HG03439 (cell line): ENCODE results near the gene TOX3.

Experiments
- ATAC-seq: cut with Tn5 transposase; IDR thresholded peaks from one replicate; pipeline ENCODE4 v1.9.1; 2021; ENCODE audit warnings: mild to moderate bottlenecking, moderate library complexity; ENCODE audit not compliant: unreplicated experiment

The TOX3 gene

DNA sequence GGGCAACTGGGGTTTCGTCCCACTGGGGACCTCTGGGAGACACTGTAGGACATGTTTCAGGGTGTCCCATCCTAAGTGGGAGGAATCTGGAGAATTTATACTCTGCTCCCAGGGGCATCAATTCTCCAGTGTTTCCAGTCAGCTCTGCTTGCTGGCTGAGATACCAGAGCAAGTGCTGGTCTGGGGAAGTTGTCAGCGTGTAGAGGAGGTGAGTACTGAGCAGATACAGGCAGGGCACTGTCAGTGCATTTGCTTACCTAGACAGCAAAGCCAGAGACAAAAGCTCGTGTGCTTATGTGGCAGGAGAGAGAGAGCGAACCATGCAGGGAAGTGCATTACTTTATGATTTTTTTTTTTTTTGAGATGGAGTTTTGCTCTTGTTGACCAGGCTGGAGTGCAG is 20.2 kb upstream of the TOX3 start:
- no peak for ATAC-seq

DNA sequence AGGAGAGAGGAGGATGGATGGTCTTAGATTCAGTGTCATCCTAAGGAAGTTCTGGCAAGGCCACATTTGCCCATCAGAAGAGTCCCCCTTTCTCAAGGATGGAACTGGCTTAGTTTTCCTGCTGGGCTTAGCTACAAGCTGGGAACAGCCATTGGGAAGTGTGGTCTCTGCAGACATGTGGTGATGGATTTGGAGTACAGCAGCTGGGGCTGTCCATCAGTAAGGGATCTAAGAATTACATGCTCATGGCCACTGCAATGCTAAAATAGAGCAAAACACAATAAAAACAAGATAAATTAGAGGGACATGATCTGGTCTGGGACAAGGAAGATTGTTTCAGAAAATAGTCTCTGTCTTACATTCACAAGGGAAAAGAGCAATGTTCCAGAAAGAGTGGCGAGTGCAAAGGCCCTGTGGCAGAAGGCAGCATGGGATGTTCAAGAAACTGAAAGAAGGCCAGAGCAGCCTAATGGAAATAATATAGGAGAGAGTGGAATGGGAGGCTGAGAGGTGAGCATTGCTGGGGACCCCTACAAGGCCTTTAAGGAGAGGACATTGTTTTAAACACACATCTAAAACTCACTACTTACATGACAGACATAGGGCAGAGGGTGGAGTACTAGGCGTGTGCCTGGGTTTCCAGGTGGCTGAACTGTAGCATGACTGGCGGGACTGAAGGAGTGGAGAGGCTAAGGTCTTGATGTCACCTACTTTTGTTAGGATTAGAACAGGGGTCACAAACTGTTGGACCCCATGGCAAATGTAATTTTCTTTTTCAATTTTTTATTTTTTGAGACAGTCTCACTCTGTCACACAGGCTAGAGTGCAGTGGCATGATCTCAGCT is 17.0 kb upstream of the TOX3 start:
- no peak for ATAC-seq

DNA sequence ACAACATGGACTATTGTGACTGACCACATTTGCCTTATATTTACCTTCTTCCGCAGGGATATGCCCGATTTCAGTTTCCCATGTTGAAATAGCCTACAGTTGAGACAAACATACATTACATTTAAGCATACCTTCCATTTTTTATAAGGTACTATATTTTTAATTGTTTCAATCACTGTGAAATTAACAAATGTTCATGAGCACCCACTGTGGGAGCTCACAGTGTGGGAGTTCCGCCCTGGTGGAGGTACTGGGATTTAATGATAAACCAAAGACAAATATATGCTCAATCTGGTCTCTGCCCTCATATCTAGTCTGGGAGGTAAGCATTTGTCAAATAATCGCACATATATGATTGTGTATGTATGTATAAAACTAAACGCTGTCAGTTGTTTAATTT is 15.8 kb upstream of the TOX3 start:
- ATAC-seq: no peak

DNA sequence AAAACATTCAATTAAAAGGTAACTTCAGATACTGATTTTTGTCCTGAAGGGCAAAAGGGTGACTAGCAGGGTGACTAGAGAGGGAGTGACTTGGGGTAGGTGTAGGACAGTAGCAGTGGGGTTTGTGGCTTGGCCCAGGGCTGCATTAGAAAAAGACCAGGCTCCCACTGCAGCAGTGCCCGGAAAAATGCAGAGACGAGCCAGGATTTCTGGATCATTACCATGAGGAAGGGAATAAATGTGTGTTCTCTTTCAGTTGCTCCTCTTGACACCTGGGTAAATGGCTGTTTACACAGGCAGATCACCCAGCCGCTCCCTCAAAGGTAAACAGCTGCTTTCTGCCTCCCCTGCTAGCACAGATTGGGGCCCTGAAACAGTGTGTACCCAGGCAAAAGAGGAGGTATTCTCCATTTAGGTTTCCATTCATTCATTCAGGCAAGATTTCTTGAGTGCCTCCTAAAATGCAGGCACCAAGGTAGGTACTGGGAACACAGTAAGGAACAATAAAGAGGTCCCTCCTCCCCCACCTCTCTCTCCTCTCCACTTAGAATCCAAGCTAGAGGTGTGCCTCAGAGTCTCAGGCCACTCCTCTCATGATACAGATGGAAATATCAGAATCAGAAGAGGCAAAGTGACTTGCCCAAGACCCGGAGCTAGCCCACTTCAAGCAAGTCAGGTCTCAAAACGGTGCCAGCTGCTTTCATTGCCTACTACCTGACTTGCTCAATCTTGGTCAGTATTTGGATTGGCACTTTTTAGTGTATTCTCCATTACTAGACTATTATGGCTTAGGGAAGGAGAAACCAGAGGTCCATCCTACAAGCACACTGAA is 15.2 kb upstream of the TOX3 start:
- ATAC-seq: no peak

DNA sequence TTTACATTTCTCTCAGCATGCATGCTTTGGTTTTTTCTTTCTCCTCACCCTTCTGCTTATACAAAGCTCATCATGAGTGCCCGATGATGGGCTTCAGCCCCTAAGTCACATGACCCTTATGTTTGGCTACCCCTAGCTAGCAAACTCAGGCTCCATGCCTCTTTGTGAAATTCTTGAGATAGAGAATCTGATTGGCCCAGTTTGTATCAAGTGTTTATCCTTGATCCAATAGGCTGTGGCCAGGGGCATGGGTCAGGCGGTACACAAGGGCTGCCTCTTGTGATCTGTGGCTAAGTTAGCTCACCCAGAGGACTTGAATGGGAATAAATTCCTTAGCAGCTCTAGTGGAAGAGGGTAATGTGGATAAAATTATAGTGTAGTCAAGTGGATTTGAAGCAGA is 11.5 kb upstream of the TOX3 start:
- no peak for ATAC-seq

DNA sequence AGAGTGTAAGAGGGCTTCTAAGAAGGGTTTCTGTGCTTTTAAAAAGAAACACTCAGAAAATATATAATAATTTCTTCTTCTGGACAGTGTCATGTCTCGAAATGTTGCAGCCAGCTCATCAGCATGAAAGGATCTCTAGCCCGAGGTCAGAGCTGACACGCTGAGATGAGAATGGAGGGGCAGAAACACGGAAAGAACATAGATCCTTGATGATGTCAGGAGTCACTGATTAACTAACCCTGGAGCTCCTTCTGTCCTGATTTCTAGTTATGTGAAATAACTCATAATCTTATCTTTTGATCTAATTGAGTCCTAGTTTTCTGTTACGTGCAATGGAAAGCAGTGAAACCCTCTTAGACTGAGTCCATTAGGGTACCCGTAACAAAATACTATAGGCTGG is 10.3 kb upstream of the TOX3 start:
- no peak for ATAC-seq

DNA sequence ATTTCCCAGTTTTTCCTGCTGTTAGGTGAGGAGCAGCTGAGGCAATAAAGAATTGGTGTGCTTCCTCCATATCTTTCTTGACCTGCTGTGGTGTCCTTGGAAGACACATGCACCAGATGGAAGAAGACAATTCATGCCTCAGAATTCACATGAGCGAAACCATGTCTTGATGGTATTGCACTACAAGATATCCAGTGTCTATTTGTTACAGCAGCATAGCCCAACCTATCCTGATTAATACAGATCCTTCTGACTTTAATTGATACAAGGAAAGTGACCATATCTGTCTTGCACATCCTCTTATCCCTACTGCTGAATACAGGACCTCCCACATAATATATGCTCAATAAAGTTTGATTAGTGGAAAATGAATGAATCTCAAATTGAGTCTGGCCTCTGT is 9.1 kb upstream of the TOX3 start:
- ATAC-seq: no peak

DNA sequence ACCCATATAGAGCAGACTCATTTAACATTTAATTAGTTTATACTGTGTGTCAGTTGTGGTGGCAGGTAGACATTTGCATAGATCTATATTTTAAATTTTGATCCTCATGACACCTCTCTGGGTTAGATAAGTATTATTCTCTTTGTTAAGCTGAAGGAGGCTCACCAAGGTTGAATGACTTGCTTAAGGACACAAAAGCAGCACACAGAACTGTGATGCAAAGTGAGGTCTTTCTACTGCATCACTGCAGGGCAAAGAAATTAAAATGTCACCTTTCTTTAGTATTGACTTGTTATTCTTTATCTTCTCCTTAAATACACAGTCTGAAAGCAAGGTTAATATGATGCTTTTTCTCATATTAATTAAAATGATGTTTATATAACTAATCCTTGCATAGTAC is 8.6 kb upstream of the TOX3 start:
- ATAC-seq: no peak

DNA sequence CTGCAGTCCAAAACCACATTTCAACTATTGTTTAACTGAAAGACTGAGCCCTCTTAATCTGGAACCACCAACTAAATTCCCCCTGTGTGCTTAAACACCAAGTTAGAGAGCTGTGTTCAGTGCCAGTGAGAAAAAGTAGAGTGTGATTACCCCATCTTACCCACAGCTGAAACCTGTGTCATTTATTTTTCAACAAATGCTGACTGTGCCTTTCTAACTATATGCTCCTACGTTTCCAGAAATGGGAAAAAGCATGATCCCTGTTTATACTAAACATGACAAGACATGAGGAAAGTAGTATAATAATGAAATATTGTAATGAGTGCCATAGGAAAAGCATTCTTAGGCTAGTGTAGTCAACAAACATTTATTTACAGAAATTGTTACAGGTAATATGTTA is 7.4 kb upstream of the TOX3 start:
- ATAC-seq: no peak

DNA sequence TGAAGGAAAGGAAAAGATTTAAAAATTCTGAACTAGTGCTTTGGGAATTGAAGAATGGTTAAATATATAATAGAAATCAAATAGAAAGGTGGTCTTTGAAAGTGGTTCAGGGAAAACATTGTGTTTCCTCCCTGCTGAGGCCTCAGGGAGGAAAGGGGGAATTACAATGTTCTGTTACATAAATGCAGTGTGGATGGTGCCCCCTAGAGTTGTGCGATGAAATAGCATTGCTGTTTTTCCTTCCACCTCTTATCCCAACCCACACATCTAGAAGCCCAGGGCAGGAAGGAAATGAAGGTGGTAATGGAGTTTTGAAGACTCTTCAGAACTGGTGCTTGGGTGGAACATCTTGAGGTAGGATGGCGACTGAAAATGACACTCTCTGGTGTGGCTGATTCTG is 6.4 kb upstream of the TOX3 start:
- no peak for ATAC-seq

DNA sequence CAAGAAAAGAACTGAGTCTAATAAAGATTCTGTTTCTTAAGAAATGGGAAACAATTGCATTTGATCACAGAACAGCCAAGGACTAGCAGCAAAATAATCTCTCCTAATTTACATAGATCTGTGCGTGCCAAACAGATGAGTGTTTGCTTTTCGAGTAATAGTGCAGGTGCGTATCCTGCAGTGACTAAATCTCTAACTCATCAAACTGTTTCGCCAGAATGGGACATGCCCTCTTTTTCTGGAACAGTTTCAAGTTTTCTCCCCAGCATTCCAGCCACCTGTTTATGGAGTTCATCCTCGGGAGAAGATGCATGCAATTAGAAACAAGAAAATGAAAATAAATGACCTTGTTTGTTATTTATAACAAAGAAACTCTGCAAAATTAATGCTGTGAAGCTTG is 5.7 kb upstream of the TOX3 start:
- no peak for ATAC-seq

DNA sequence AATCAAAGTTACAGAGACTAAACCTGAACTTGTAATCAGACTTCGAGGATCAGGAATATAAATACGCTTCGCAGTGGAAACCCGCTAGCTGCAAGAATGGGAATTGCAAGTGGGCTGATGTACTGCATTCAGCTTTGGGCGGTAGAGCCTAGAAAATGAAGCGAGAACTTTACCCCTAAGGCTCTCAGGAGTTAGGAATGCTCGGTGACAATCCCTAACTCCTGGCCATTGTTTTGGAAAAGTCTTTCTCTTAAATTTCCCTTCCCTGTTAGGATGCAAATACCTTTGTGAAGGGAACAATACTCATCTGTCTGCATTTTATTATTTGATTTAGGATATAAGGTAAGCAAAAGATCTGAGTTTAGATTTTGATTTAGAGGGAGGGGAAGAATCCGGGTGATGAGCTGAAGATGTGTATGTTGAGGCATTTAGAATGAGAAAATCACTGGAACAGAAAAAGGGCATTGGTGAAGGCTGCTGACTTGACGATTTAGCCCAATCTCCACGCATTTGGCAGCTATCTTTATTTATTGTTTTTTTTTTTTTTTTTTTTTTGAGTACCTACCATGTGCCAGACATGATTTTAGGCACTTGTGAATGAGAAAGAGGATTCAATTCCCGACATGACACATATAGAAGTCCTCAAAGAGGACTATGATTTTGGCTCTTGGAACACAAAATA is 2.2 kb upstream of the TOX3 start:
- ATAC-seq: no peak

DNA sequence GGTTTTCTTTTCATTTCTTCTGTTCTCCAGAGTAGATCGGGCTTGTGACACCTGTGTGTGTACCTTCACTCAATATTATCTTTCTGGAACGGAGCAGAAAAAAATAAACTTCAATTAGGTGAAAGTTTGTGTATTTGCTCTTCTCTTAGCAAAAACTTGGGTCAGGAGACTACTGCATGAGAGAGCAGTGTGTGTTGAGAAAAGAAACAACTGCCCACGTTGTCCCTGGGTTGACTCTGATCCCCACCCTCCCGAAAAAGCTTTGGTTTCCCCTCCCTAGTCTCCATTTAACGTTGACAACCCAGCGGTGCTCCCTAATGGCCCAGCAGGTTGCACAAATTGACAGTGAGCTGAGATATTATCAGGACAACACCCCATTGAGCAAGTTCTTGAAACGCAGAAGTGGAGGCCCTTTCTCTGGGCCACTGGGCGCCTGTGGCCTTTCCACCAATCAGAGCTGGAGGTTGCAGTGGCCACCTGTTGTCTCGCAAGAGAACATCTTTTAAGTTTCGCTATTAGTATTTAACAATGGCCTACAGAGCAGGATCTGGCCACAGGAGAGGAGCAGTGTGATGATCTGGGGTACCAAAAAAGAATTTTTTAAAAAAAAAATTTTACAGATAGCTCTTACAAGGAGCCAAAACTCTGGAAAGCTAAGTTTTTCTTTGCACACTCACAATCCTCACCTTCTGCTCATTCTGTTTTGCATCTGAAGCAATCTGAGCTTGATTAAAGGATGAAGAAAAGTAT is 1.5 kb upstream of the TOX3 start:
- no peak for ATAC-seq

DNA sequence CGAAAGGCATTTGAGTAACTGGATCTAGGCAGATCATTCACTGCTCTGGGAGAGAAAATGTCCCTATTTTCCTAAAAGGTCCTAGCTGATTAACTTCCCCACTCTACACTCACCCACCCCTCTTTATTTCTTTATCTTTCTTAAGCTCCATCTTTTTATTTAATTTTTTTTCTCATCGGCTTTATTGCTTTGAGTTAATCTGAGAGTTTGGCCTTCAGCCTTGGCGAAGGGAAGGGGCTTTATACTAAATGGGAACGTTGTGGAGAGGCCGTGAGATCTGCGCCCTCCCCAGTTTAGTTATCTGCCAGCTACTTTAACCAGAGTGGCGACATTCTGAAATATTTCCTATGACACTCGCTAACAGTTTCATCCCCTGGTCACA is 882 bp upstream of the TOX3 start:
- ATAC-seq: no peak

DNA sequence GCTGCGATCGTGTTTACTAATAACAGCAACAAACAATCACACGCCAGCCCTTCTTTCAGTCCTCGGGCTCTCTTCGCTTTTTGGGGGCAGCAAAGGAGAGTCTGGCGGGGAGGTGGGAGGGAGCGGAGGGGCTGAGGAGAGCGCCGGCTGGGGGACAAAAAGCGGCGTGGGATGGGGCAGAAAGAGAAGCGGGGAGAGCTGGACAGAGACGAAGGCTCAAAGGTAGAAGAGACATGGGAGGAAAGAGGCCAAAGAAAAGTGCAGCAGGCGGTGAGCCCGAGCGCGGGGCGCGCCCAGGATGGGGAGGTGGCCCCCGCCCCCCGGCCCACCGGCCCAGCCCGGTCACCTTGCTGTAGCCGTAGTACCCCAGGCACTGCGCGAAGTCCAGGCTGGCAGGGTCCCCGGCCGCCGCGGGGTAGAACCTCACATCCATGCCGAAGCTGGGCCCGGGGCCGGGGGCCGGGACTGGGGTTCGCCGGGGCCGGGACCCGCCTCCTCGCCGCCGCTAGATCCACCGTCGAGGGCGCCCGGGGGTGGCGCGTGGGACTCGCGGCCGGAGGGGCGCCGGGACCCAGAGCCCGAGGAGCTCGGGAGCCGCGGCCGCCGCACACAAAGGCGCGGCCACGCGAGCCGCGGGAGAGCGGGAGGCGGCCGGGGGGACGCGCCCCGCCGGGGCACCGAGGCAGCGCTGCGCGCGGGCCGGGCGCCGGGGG is 496 bp downstream of the TOX3 start:
- ATAC-seq: no peak

DNA sequence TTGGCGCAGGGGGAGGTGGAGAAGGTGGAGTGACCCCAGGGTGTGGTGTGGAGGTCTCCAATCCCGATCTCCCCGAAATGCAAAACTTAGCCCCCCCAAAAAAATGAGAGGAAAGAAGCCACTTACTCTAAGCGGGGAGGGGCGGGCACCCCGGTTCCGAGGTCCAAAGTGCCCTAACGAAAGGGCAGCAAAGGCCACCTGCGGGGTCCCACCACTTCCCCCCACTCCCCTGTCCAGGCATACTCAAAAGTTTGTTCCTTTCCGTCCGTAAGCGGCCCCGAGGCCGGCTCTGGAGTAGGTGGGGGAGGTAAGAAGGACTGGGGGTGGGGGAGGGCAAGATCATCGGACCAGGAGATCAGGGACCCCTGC is 1.1 kb downstream of the TOX3 start:
- ATAC-seq: no peak

DNA sequence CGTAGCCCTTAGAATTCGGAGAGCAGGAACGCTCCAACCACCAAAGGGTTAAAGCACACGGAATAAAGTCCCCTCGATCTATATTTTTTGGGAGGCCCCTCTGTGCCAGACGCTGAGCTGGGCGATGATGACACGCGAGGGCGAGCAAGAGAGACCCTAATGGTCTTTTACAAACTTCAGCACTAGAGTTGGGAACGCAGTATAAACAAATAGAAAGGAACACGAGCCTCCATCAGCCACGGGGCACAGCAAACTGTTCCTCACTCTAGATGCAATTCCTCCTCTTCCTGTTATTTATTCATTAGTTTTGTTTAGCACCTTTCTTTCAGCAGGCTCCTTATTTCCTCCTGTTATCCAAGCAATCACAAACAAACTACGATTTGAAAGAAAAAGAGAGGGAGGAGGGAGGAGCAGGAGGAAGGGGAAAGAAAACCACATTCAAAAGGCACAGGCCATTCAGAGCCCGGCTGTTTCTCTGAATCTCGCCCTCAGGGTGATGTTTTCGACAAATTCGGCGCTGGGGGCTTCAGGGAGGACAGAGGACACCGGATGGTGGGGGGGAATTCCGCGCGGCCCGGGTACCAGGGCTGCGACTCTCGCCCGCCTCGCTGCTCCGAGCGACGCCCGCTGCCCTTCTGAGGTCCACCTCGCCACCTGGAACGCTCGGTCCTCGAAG is 1.6 kb downstream of the TOX3 start:
- ATAC-seq: no peak

DNA sequence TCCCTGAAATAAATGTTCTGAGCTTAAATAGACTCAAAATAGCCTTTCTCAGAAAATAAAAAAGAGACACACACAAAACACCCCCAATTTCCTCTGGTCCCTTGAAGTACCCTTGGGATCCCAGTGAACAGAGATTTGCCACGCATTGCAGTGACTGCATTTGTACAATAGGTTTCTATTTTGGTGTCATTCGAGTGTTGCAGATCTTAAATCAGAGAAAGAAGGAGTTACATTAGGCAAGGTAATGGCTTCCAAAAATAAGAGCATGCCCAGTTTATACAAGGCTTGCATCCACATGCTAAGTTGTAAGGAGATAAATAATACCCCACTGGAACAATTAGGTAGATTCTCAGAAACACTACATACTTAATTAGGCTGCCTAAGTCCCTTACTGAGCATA is 2.2 kb downstream of the TOX3 start:
- no peak for ATAC-seq

DNA sequence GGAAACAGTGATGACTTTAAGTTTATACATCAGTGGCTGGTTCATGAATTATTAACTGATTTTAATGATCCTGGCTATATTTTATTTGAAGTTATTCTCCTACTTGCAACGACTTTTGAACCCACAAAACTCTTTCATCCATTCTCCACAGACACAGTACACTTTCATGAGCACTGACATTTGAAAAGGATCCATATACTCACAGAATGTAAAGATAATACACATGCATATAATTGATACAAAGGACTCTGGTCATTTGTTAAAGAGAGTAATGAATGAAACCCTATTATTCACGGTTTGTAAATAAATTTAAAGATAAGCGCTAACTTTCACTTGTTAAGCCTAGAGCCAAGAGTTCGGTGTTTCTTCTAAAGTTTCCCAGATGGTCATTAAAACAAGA is 3.3 kb downstream of the TOX3 start:
- no peak for ATAC-seq

DNA sequence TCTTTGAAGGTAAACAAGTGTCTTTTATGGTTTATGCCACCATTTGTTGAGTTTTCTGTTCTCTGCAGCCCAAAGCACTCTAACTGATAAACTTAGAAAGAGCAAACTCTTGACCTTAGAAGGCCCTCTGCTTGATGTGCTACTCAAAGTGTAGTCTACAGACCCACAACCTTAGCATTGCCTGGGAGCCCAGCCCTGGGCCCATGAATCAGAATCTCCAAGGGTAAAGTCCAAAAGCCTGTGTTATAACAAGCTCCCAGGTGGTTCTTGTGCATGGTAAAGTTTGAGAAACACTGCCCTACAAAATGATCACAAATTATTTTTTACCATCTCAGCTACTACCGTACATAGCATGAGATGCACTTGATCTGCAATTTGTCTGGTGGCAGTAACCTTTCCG is 6.0 kb downstream of the TOX3 start:
- ATAC-seq: no peak
